ENCODE measurements around the gene PPP1R12B.
"Not testable (repeated sequence)": the region's sequence is repeated elsewhere in the genome, so short reads cannot be mapped to it uniquely, and the experiment has no call there.

DNA sequence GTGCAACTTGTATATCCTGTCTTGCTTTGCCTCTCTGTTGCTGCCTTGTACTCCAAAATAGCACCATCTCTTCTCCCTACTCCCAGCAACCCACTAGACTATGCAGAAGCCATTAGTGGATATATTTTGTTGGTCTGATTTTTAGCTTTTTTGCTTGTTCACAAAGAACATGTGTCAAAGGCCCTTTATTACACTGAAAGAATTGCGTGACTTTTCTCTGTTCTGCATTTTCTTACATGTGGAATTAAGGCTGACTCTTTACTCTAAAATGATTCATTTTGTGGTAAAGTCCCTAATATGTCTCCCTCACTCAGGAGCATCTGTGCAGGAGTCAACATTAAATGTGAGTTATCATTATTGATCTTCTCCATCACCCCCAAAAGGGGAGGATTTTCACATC lies 182.2 kb downstream of the PPP1R12B start:
- TF ChIP-seq, protein P1, sequence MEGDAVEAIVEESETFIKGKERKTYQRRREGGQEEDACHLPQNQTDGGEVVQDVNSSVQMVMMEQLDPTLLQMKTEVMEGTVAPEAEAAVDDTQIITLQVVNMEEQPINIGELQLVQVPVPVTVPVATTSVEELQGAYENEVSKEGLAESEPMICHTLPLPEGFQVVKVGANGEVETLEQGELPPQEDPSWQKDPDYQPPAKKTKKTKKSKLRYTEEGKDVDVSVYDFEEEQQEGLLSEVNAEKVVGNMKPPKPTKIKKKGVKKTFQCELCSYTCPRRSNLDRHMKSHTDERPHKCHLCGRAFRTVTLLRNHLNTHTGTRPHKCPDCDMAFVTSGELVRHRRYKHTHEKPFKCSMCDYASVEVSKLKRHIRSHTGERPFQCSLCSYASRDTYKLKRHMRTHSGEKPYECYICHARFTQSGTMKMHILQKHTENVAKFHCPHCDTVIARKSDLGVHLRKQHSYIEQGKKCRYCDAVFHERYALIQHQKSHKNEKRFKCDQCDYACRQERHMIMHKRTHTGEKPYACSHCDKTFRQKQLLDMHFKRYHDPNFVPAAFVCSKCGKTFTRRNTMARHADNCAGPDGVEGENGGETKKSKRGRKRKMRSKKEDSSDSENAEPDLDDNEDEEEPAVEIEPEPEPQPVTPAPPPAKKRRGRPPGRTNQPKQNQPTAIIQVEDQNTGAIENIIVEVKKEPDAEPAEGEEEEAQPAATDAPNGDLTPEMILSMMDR (IDR thresholded peaks at IDR 0.05): not testable (repeated sequence)
- TF ChIP-seq EZH2phosphoT487, EZH2 (IDR thresholded peaks at IDR 0.05): not testable (repeated sequence)

All from neural progenitor cell (in vitro differentiated cells).